HepG2 (cell line): ENCODE measurements around the gene LZTR1. TPM values are rescaled to one million over a fixed set of nuclear protein-coding genes. Genes with fewer than 3 reads are reported as not detected.

ENCODE experiments used
- ARNTL ChIP-seq: sonication (generic); formaldehyde crosslinking; IDR thresholded peaks from 2 replicates; pipeline ENCODE4 v1.4.0; 2020; ENCODE audit warnings: mild to moderate bottlenecking, missing genetic modification reagents
- BCLAF1 ChIP-seq: fragments of 450-650 bp; IDR thresholded peaks from 2 replicates; pipeline ENCODE4 v1.6.1; 2017; ENCODE audit warnings: mild to moderate bottlenecking
- BORCS8-MEF2B ChIP-seq: sonication (generic); formaldehyde crosslinking; IDR thresholded peaks from 2 replicates; pipeline ENCODE4 v1.8.0; 2022; ENCODE audit warnings: mild to moderate bottlenecking, missing genetic modification reagents
- CCAR2 ChIP-seq: fragments of 200-400 bp; formaldehyde crosslinking; optimal IDR thresholded peaks from 2 replicates; pipeline ENCODE3; 2018; ENCODE audit warnings: low read depth, mild to moderate bottlenecking, low read length, moderate library complexity
- DMTF1 ChIP-seq: sonication (generic); formaldehyde crosslinking; IDR thresholded peaks from 2 replicates; pipeline ENCODE4 v1.4.0; 2020; ENCODE audit warnings: mild to moderate bottlenecking, missing genetic modification reagents
- EHMT2 ChIP-seq: fragments of 200-600 bp; sonication (generic); IDR thresholded peaks from 2 replicates; pipeline ENCODE4 v1.7.0; 2017; ENCODE audit warnings: antibody characterized with exemption, low read depth, low read length, borderline replicate concordance
- HOMEZ ChIP-seq: IDR thresholded peaks from 2 replicates; pipeline ENCODE4 v1.6.1; 2016; ENCODE audit warnings: low read depth
- JUNB ChIP-seq: sonication (generic); formaldehyde crosslinking; IDR thresholded peaks from 2 replicates; pipeline ENCODE4 v1.8.0; 2022; ENCODE audit warnings: missing genetic modification reagents, mild to moderate bottlenecking, borderline replicate concordance
- KDM5A ChIP-seq: fragments of 200-600 bp; sonication (generic); IDR thresholded peaks from 2 replicates; pipeline ENCODE4 v1.7.0; 2018; ENCODE audit warnings: antibody characterized with exemption, mild to moderate bottlenecking, low read length, borderline replicate concordance
- KLF11 ChIP-seq: IDR thresholded peaks from 2 replicates; pipeline ENCODE4 v1.6.1; 2016; ENCODE audit warnings: missing compliant biosample characterization
- MED13 ChIP-seq: sonication (generic); formaldehyde crosslinking; IDR thresholded peaks from 2 replicates; pipeline ENCODE4 v1.5.0; 2020; ENCODE audit warnings: missing genetic modification reagents
- MTA1 ChIP-seq: sonication (generic); formaldehyde crosslinking; IDR thresholded peaks from 2 replicates; pipeline ENCODE4 v1.4.0; 2020; ENCODE audit warnings: missing genetic modification reagents, mild to moderate bottlenecking, borderline replicate concordance
- NCOA2 ChIP-seq: sonication (generic); formaldehyde crosslinking; IDR thresholded peaks from 2 replicates; pipeline ENCODE4 v1.8.0; 2022; ENCODE audit warnings: inconsistent platforms
- NR0B2 ChIP-seq: sonication (generic); formaldehyde crosslinking; IDR thresholded peaks from 2 replicates; pipeline ENCODE4 v1.4.0; 2020; ENCODE audit warnings: mild to moderate bottlenecking, missing genetic modification reagents
- PLSCR1 ChIP-seq: sonication (generic); formaldehyde crosslinking; IDR thresholded peaks from 2 replicates; pipeline ENCODE4 v1.5.0; 2020; ENCODE audit warnings: missing genetic modification reagents, mild to moderate bottlenecking, borderline replicate concordance
- POLR2A ChIP-seq, 2 experiments: IDR thresholded peaks; 2 replicates each; pipeline ENCODE4 v1.6.1; 2011; ENCODE audit warnings: low read depth in 2 of 2, low read length in 2 of 2, mild to moderate bottlenecking in 1 of 2, moderate library complexity in 1 of 2; ENCODE audit not compliant: insufficient read depth in 1 of 2
- PTBP1 ChIP-seq: fragments of 200-400 bp; formaldehyde crosslinking; IDR thresholded peaks from 2 replicates; pipeline ENCODE4 v1.6.1; 2018; ENCODE audit warnings: low read length, low read depth; ENCODE audit not compliant: poor library complexity, severe bottlenecking
- RBFOX2 ChIP-seq: fragments of 200-400 bp; formaldehyde crosslinking; IDR thresholded peaks from 2 replicates; pipeline ENCODE4 v1.6.1; 2017; ENCODE audit warnings: low read depth, mild to moderate bottlenecking, low read length
- RFX5 ChIP-seq: IDR thresholded peaks from 2 replicates; pipeline ENCODE4 v1.6.1; 2011; ENCODE audit warnings: low read depth, low read length, improper control_type of control experiment
- SNRNP70 ChIP-seq: fragments of 200-400 bp; formaldehyde crosslinking; IDR thresholded peaks from 2 replicates; pipeline ENCODE4 v1.6.1; 2017; ENCODE audit warnings: mild to moderate bottlenecking, low read depth, low read length, moderate library complexity
- ZFP82 ChIP-seq: sonication (generic); formaldehyde crosslinking; IDR thresholded peaks from 2 replicates; pipeline ENCODE4 v1.5.1; 2020; ENCODE audit warnings: mild to moderate bottlenecking, missing genetic modification reagents, borderline replicate concordance
- ZNF543 ChIP-seq: sonication (generic); formaldehyde crosslinking; IDR thresholded peaks from 2 replicates; pipeline ENCODE4 v1.4.0; 2020; ENCODE audit warnings: mild to moderate bottlenecking, missing genetic modification reagents
- ZNF549 ChIP-seq: sonication (generic); formaldehyde crosslinking; IDR thresholded peaks from 2 replicates; pipeline ENCODE4 v1.5.0; 2020; ENCODE audit warnings: missing genetic modification reagents
- ZNF562 ChIP-seq: sonication (generic); formaldehyde crosslinking; IDR thresholded peaks from 2 replicates; pipeline ENCODE4 v1.8.0; 2022; ENCODE audit warnings: missing genetic modification reagents, borderline replicate concordance
- polyA plus RNA-seq, 8 experiments: library from polyadenylated mRNA; depleted of rRNA in 3 of 8; stranded (reverse) in 7 of 8; unstranded in 1 of 8; fragments of >200 nt; fragmentation: Illumina TruSeq in 4 of 8; extraction: Trizol in 4 of 8; gene quantifications; 2 replicates each; pipeline versions ENCODE4 v1.2.1 to v1.2.3, GENCODE V29; 2011 to 2016; ENCODE audit warnings: low read depth in 4 of 8, missing spikeins in 1 of 8, mixed read lengths in 1 of 8; ENCODE audit not compliant: insufficient read depth in 1 of 8
- total RNA-seq, 5 experiments: library from RNA; depleted of rRNA; stranded (reverse); fragments of >200 nt; fragmentation: Illumina TruSeq; extraction: Trizol; gene quantifications; 2 replicates each; pipeline ENCODE4 v1.2.3, GENCODE V29; 2016; ENCODE audit warnings: low read depth in 1 of 5

LZTR1 gene
- total and polyA plus RNA-seq, 2 of the 13 experiments (the other 11 are each of a cell fraction or from before 2014, with no cell fraction given), result 21.8 to 22.4 TPM

GRCh38 chr22:20949698-20950183 lies 32.4 kb upstream of the LZTR1 start (continued):
- TF ChIP-seq BORCS8-MEF2B (no peak), EHMT2 (no peak), ZNF562 (no peak), MTA1 (CRISPR knock-in tag) (no peak), PLSCR1 (CRISPR knock-in tag) (no peak), NCOA2 (CRISPR knock-in tag) (peak; percentile 64; the same call in 1 of the 2 replicates), DMTF1 (CRISPR knock-in tag) (no peak), KDM5A (no peak; the same call in 1 of the 2 replicates), RBFOX2 (no peak), SNRNP70 (no peak), ZFP82 (CRISPR knock-in tag) (no peak), ARNTL (no peak), CCAR2 (no peak), KLF11 (CRISPR knock-in tag) (no peak), JUNB (no peak), HOMEZ (CRISPR knock-in tag) (peak; percentile 44; the same call in 1 of the 2 replicates), BCLAF1 (no peak), ZNF543 (CRISPR knock-in tag) (no peak), MED13 (CRISPR knock-in tag) (no peak), NR0B2 (CRISPR knock-in tag) (no peak), RFX5 (no peak), PTBP1 (no peak), POLR2A (IDR thresholded peaks at IDR 0.05; ENCODE audit: insufficient read depth in 1 of 2, low read depth in 2 of 2, low read length in 2 of 2) (no peak), ZNF549 (CRISPR knock-in tag) (no peak)
